Liver (tissue), 9 donors: Measurements from ENCODE around the gene CACNA2D1. TPM values are rescaled to one million over a fixed set of nuclear protein-coding genes. Genes with fewer than 3 reads are reported as not detected.

Experiments
- DNase-seq: peaks from one replicate; pipeline ENCODE4 v3.0.0-alpha.2; 2017; ENCODE audit warnings: low spot score
- H3K27ac ChIP-seq, 2 donors: one replicate each; pipeline ENCODE4 v1.7.0; 2013; ENCODE audit warnings: inconsistent platforms in 2 of 2, low read length in 2 of 2, control low read depth in 1 of 2, low read depth in 1 of 2, mild to moderate bottlenecking in 1 of 2
- H3K27me3 ChIP-seq, 4 donors: one replicate each; pipeline versions ENCODE4 v1.6.1 to v1.7.0; 2013; ENCODE audit warnings: low read length in 3 of 4, inconsistent platforms in 1 of 4, mild to moderate bottlenecking in 1 of 4, moderate library complexity in 1 of 4; ENCODE audit not compliant: control insufficient read depth in 4 of 4, insufficient read depth in 4 of 4
- H3K36me3 ChIP-seq, 4 donors: one replicate each; pipeline versions ENCODE4 v1.6.1 to v1.7.0; 2013; ENCODE audit warnings: low read length in 3 of 4, mild to moderate bottlenecking in 3 of 4, low read depth in 1 of 4, moderate library complexity in 1 of 4; ENCODE audit not compliant: control insufficient read depth in 4 of 4, insufficient read depth in 3 of 4
- H3K4me1 ChIP-seq, 4 donors: one replicate each; pipeline versions ENCODE4 v1.6.1 to v1.7.0; 2013; ENCODE audit warnings: low read length in 3 of 4, mild to moderate bottlenecking in 3 of 4, moderate library complexity in 1 of 4; ENCODE audit not compliant: control insufficient read depth in 4 of 4, insufficient read depth in 4 of 4
- H3K4me3 ChIP-seq, 3 donors: one replicate each; pipeline versions ENCODE4 v1.6.1 to v1.7.0; 2013; ENCODE audit warnings: low read length in 3 of 3, control low read depth in 1 of 3, low read depth in 1 of 3, mild to moderate bottlenecking in 1 of 3
- H3K9ac ChIP-seq, 2 donors: one replicate each; pipeline ENCODE4 v1.7.0; 2013; ENCODE audit warnings: low read length in 2 of 2, mild to moderate bottlenecking in 2 of 2, moderate library complexity in 2 of 2, control low read depth in 1 of 2, low read depth in 1 of 2
- H3K9me3 ChIP-seq, 4 donors: one replicate each; pipeline versions ENCODE4 v1.6.1 to v1.7.0; 2013; ENCODE audit warnings: low read length in 3 of 4; ENCODE audit not compliant: control insufficient read depth in 4 of 4
- ATF3 ChIP-seq: IDR thresholded peaks from 2 replicates; pipeline ENCODE4 v1.6.1; 2016; ENCODE audit warnings: antibody characterized with exemption
- CTCF ChIP-seq: fragments of 150-350 bp; IDR thresholded peaks from 2 replicates; pipeline ENCODE4 v1.5.1; 2017; ENCODE audit warnings: improper control_type of control experiment, low read depth, low read length; ENCODE audit not compliant: missing input control
- EGR1 ChIP-seq, 2 donors: IDR thresholded peaks; 2 replicates each; pipeline ENCODE4 v1.6.1; 2016 to 2018; ENCODE audit warnings: antibody characterized with exemption in 2 of 2, low read depth in 2 of 2
- FOXA1 ChIP-seq: IDR thresholded peaks from 2 replicates; pipeline ENCODE4 v1.6.1; 2016; ENCODE audit warnings: antibody characterized with exemption
- FOXA2 ChIP-seq: IDR thresholded peaks from 2 replicates; pipeline ENCODE4 v1.6.1; 2016; ENCODE audit warnings: antibody characterized with exemption
- GABPA ChIP-seq, 2 donors: IDR thresholded peaks in 1 of 2; conservative IDR thresholded peaks in 1 of 2; 2 replicates each; pipeline ENCODE4 v1.6.1; 2016; ENCODE audit warnings: antibody characterized with exemption in 2 of 2, mild to moderate bottlenecking in 1 of 2, moderate library complexity in 1 of 2
- HNF4G ChIP-seq: IDR thresholded peaks from 2 replicates; pipeline ENCODE4 v1.6.1; 2016; ENCODE audit warnings: antibody characterized with exemption
- JUND ChIP-seq, 2 donors: IDR thresholded peaks; 2 replicates each; pipeline ENCODE4 v1.6.1; 2016; ENCODE audit warnings: antibody characterized with exemption in 2 of 2
- MAX ChIP-seq: IDR thresholded peaks from 2 replicates; pipeline ENCODE4 v1.6.1; 2016; ENCODE audit warnings: antibody characterized with exemption
- NR2F2 ChIP-seq: IDR thresholded peaks from 2 replicates; pipeline ENCODE4 v1.6.1; 2016; ENCODE audit warnings: antibody characterized with exemption
- RAD21 ChIP-seq, 2 donors: IDR thresholded peaks; 2 replicates each; pipeline ENCODE4 v1.6.1; 2016; ENCODE audit warnings: antibody characterized with exemption in 2 of 2, mild to moderate bottlenecking in 2 of 2
- REST ChIP-seq: IDR thresholded peaks from 2 replicates; pipeline ENCODE4 v1.6.1; 2016; ENCODE audit warnings: antibody characterized with exemption, mild to moderate bottlenecking
- RXRA ChIP-seq, 2 donors: IDR thresholded peaks; 2 replicates each; pipeline ENCODE4 v1.6.1; 2017 to 2018; ENCODE audit warnings: antibody characterized with exemption in 2 of 2, mild to moderate bottlenecking in 1 of 2
- SP1 ChIP-seq: IDR thresholded peaks from 2 replicates; pipeline ENCODE4 v1.6.1; 2018; ENCODE audit warnings: antibody characterized with exemption, mild to moderate bottlenecking
- TAF1 ChIP-seq: conservative IDR thresholded peaks from 2 replicates; pipeline ENCODE4 v1.6.1; 2016; ENCODE audit warnings: antibody characterized with exemption, mild to moderate bottlenecking
- YY1 ChIP-seq: IDR thresholded peaks from 2 replicates; pipeline ENCODE4 v1.6.1; 2016; ENCODE audit warnings: antibody characterized with exemption, mild to moderate bottlenecking
- ZBTB33 ChIP-seq: IDR thresholded peaks from 2 replicates; pipeline ENCODE4 v1.6.1; 2016; ENCODE audit warnings: antibody characterized with exemption
- WGBS: extraction: QIAGEN DNeasy Blood & Tissue Kit; methylation state at CpG from one replicate; pipeline ENCODE4 v1.1.7; 2013; 5-methylcytosine and 5-hydroxymethylcytosine counted together
- polyA plus RNA-seq, 2 donors: library from polyadenylated mRNA; stranded (reverse) in 1 of 2; unstranded in 1 of 2; fragments of 200-250 nt in 1 of 2; fragments of >200 nt in 1 of 2; fragmentation: Nextera tagmentation in 1 of 2; extraction: Ambion mirVana in 1 of 2; gene quantifications; one replicate each; pipeline versions ENCODE4 v1.2.1 to v1.2.3, GENCODE V29; 2013 to 2015
- total RNA-seq, 2 donors: library from RNA; depleted of rRNA; stranded (reverse); fragments of >200 nt; gene quantifications; one replicate each; pipeline ENCODE4 v1.2.3, GENCODE V29; 2014
- donor health status: healthy.
- donor health status: healthy.
- donor health status: healthy.
- donor health status: healthy.
- donor health status: healthy.

The CACNA2D1 gene
- total and polyA plus RNA-seq, 4 donors, result 0.42 to 2.3 (median 0.94) TPM

- Histone ChIP-seq H3K9ac (no peak overlapping the region), H3K27me3 (peaks cover 0 to 2% (median 0%) of the 10 kb centered on the region in 4 donors), H3K4me3 (no peak overlapping the region), H3K36me3 (no peaks in the 10 kb centered on the region), H3K4me1 (no peaks in the 10 kb centered on the region), H3K27ac (no peak overlapping the region), H3K9me3 (peaks cover 0 to 7% (median 1%) of the 10 kb centered on the region in 4 donors)
- no peak for DNase-seq
- WGBS, result 90% methylated on average over 2 of the region's 2 CpGs
- TF ChIP-seq CTCF, result no peak
- no peak for TF ChIP-seq YY1
- no peak for TF ChIP-seq ATF3
- TF ChIP-seq JUND (IDR thresholded peaks at IDR 0.05), result no peak
- TF ChIP-seq GABPA (IDR thresholded peaks at IDR 0.05 in 1 of 2, conservative IDR thresholded peaks at IDR 0.05 in 1 of 2), result no peak
- TF ChIP-seq TAF1, result no peak
- TF ChIP-seq SP1, result no peak
- no peak for TF ChIP-seq MAX
- TF ChIP-seq HNF4G, result no peak
- no peak for TF ChIP-seq RAD21 (IDR thresholded peaks at IDR 0.05)
- no peak for TF ChIP-seq FOXA1
Measured at GRCh38 chr7:82124445-82124844, 319.1 kb downstream of the CACNA2D1 start.

- Histone ChIP-seq H3K9me3 (peaks cover 0 to 7% (median 1%) of the 10 kb centered on the region in 4 donors), H3K4me3 (no peak overlapping the region), H3K4me1 (no peaks in the 10 kb centered on the region), H3K9ac (no peak overlapping the region), H3K27ac (no peak overlapping the region), H3K27me3 (peaks cover 0 to 2% (median 0%) of the 10 kb centered on the region in 4 donors), H3K36me3 (no peaks in the 10 kb centered on the region)
- DNase-seq, result no peak
- 71% methylated on average over 2 of the region's 2 CpGs for WGBS
- TF ChIP-seq FOXA2, result no peak
- no peak for TF ChIP-seq CTCF
- TF ChIP-seq SP1, result no peak
- no peak for TF ChIP-seq JUND (IDR thresholded peaks at IDR 0.05)
- no peak for TF ChIP-seq NR2F2
- TF ChIP-seq MAX, result no peak
- no peak for TF ChIP-seq RAD21 (IDR thresholded peaks at IDR 0.05)
- TF ChIP-seq ZBTB33, result no peak
- no peak for TF ChIP-seq ATF3
- no peak for TF ChIP-seq YY1
- TF ChIP-seq REST, result no peak
- no peak for TF ChIP-seq HNF4G
- no peak for TF ChIP-seq RXRA (IDR thresholded peaks at IDR 0.05)
- no peak for TF ChIP-seq FOXA1
- TF ChIP-seq EGR1 (IDR thresholded peaks at IDR 0.05; ENCODE audit: low read depth in 2 of 2), result no peak
Measured at GRCh38 chr7:82122275-82122674, 321.3 kb downstream of the CACNA2D1 start.
